PC-9 (cell line): Measurements from ENCODE around the gene PPP2R2B. TPM values are rescaled to one million over a fixed set of nuclear protein-coding genes. Genes with fewer than 3 reads are reported as not detected.

Experiments used
- BruUV-seq: library from RNA; stranded (reverse); fragments of 400-500 nt; replicated peaks from 2 replicates; lab custom pipeline; 2021; lab: Mats Ljungman, UMichigan
- CTCF ChIA-PET: fragments of 300-600 bp; sonication (Branson Sonifier 250); formaldehyde crosslinking; loops from one replicate; lab custom pipeline; 2022; ENCODE audit warnings: antibody characterized with exemption; lab: Charles Lee
- POLR2A ChIA-PET: fragments of 300-600 bp; sonication (Branson Sonifier 250); formaldehyde crosslinking; loops from one replicate; lab custom pipeline; 2022; ENCODE audit warnings: antibody characterized with exemption; ENCODE audit not compliant: unreplicated experiment; lab: Charles Lee
- DNase-seq, 2 experiments: peaks; one replicate each; pipeline versions ENCODE4 v3.0.0 to v3.0.0-alpha.2; 2015 to 2022; ENCODE audit warnings: mixed read lengths in 1 of 2
- H2AFZ ChIP-seq: fragments of 200-600 bp; sonication (generic); 2 replicates; pipeline ENCODE4 v1.8.1; 2017; ENCODE audit warnings: antibody characterized with exemption
- H3F3A ChIP-seq: fragments of 200-600 bp; sonication (generic); 2 replicates; pipeline ENCODE4 v1.8.1; 2017; ENCODE audit warnings: antibody characterized with exemption, mild to moderate bottlenecking, low read depth; ENCODE audit not compliant: insufficient read depth
- H3K27ac ChIP-seq: fragments of 200-600 bp; sonication (generic); 2 replicates; pipeline ENCODE4 v1.6.1; 2016; ENCODE audit warnings: mixed run types
- H3K27me3 ChIP-seq: fragments of 200-600 bp; sonication (generic); 2 replicates; pipeline ENCODE4 v1.6.1; 2016; ENCODE audit warnings: low read depth, mixed run types; ENCODE audit not compliant: insufficient read depth
- H3K36me3 ChIP-seq: fragments of 200-600 bp; sonication (generic); 2 replicates; pipeline ENCODE4 v1.6.1; 2016; ENCODE audit warnings: low read depth, mixed run types
- H3K4me1 ChIP-seq: fragments of 200-600 bp; sonication (generic); replicated peaks from 2 replicates; pipeline ENCODE4 v1.6.1; 2016; ENCODE audit warnings: mixed run types; ENCODE audit not compliant: insufficient read depth
- H3K4me2 ChIP-seq: fragments of 200-600 bp; sonication (generic); 2 replicates; pipeline ENCODE4 v1.6.1; 2017; ENCODE audit warnings: mixed run types
- H3K4me3 ChIP-seq: fragments of 200-600 bp; sonication (generic); 2 replicates; pipeline ENCODE4 v1.6.1; 2016; ENCODE audit warnings: mixed run types
- H3K79me2 ChIP-seq: fragments of 200-600 bp; sonication (generic); 2 replicates; pipeline ENCODE4 v1.6.1; 2017; ENCODE audit warnings: low read depth, mixed run types
- H3K9me2 ChIP-seq: fragments of 200-600 bp; sonication (generic); 2 replicates; pipeline ENCODE4 v1.8.1; 2017; ENCODE audit warnings: mild to moderate bottlenecking; ENCODE audit not compliant: insufficient read depth
- H3K9me3 ChIP-seq: fragments of 200-600 bp; sonication (generic); 2 replicates; pipeline ENCODE4 v1.8.1; 2016; ENCODE audit warnings: low read depth; ENCODE audit not compliant: insufficient read depth
- H4K20me1 ChIP-seq: fragments of 200-600 bp; sonication (generic); 2 replicates; pipeline ENCODE4 v1.8.1; 2017; ENCODE audit not compliant: insufficient read depth
- CTCF ChIP-seq: fragments of 200-600 bp; sonication (generic); conservative IDR thresholded peaks from 2 replicates; pipeline ENCODE4 v1.6.1; 2017; ENCODE audit warnings: mixed run types, antibody characterized with exemption, mild to moderate bottlenecking, moderate library complexity
- EZH2 ChIP-seq: fragments of 200-600 bp; sonication (generic); IDR thresholded peaks from 2 replicates; pipeline ENCODE4 v1.8.0; 2017; ENCODE audit warnings: antibody characterized with exemption, low read depth
- intact Hi-C: fragments of 100-400 bp; cut with micrococcal nuclease; formaldehyde crosslinking; loops from one replicate; pipeline ENCODE4 v1.10.0; 2022; ENCODE audit not compliant: unreplicated experiment
- total RNA-seq: library from RNA; stranded (reverse); gene quantifications from 2 replicates; pipeline ENCODE4 v1.2.3, GENCODE V29; 2021

PPP2R2B gene
- total RNA-seq, 1 experiment from 2014 or later = not detected

DNA sequence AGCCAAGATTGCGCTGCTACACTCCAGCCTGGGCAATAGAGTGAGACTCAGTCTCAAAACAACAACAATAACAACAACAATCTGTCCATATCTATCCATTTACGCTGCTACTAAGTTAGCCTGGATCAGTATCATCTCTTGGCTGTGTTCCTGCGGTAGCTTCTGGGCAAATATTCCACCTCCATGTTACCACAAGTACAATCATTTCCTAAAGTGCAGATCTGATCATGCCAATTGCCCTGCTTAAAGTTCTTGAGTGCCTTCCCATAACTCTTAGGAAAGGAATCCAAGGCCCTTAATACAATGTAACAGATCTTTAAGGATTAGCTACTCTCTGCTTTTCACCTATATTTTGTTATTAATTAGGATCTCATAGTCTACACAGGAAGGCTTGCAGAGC lies 15.4 kb upstream of the PPP2R2B start:
- peaks cover 3% of the 10 kb centered on the region; the same call in 1 of the 2 replicates for H3K9me3 ChIP-seq
- intact Hi-C loops = no loop called here
- H3K4me3 ChIP-seq = no peak overlapping the region
- H3K27ac ChIP-seq = no peak overlapping the region
- H4K20me1 ChIP-seq = no peaks in the 10 kb centered on the region
- BruUV-seq = no TSS peak
- no peak overlapping the region for H2AFZ ChIP-seq
- no peak for DNase-seq
- ChIA-PET CTCF (no interaction called here), POLR2A (no interaction called here)
- no peak for TF ChIP-seq CTCF
- TF ChIP-seq EZH2 = no peak
- no peaks in the 10 kb centered on the region for H3K9me2 ChIP-seq
- no peaks in the 10 kb centered on the region for H3F3A ChIP-seq
- peaks cover 14% of the 10 kb centered on the region; the same call in 1 of the 2 replicates for H3K27me3 ChIP-seq
- H3K4me2 ChIP-seq = no peak overlapping the region
- H3K36me3 ChIP-seq = no peaks in the 10 kb centered on the region
- H3K79me2 ChIP-seq = no peaks in the 10 kb centered on the region
- H3K4me1 ChIP-seq = no peaks in the 10 kb centered on the region

GRCh38 chr5:146892231-146892630 lies 13.7 kb upstream of the PPP2R2B start:
- no peak overlapping the region for H3K4me2 ChIP-seq
- TF ChIP-seq CTCF (no peak), EZH2 (no peak)
- BruUV-seq = no TSS peak
- no peaks in the 10 kb centered on the region for H4K20me1 ChIP-seq
- H3K79me2 ChIP-seq = no peaks in the 10 kb centered on the region
- intact Hi-C loops = no loop called here
- no peak overlapping the region for H3K27ac ChIP-seq
- no peaks in the 10 kb centered on the region for H3K4me1 ChIP-seq
- H2AFZ ChIP-seq = no peak overlapping the region
- no peak overlapping the region for H3K4me3 ChIP-seq
- no peaks in the 10 kb centered on the region for H3F3A ChIP-seq
- no peak for DNase-seq
- POLR2A ChIA-PET = no interaction called here
- no peaks in the 10 kb centered on the region for H3K9me2 ChIP-seq
- CTCF ChIA-PET = no interaction called here
- H3K27me3 ChIP-seq = peaks cover 14% of the 10 kb centered on the region; the same call in 1 of the 2 replicates
- H3K9me3 ChIP-seq = peaks cover 3% of the 10 kb centered on the region; the same call in 1 of the 2 replicates
- H3K36me3 ChIP-seq = no peaks in the 10 kb centered on the region

GRCh38 chr5:146891511-146891910 lies 13.0 kb upstream of the PPP2R2B start:
- POLR2A ChIA-PET = no interaction called here
- intact Hi-C loops = no loop called here
- CTCF ChIA-PET = no interaction called here

More at GRCh38 chr5:146891511-146891910, 13.0 kb upstream of the PPP2R2B start:
- Histone ChIP-seq H3K79me2 (no peaks in the 10 kb centered on the region), H4K20me1 (no peaks in the 10 kb centered on the region), H3K9me3 (peaks cover 3% of the 10 kb centered on the region; the same call in 1 of the 2 replicates), H3K9me2 (no peaks in the 10 kb centered on the region), H2AFZ (no peak overlapping the region), H3K27me3 (peaks cover 9% of the 10 kb centered on the region; the same call in 1 of the 2 replicates), H3K36me3 (no peaks in the 10 kb centered on the region), H3F3A (no peaks in the 10 kb centered on the region), H3K4me1 (no peaks in the 10 kb centered on the region), H3K4me2 (no peak overlapping the region), H3K27ac (no peak overlapping the region), H3K4me3 (no peak overlapping the region)
- no TSS peak for BruUV-seq
- TF ChIP-seq CTCF (no peak), EZH2 (no peak)
- no peak for DNase-seq
